Camera-type eye (tissue), 1 donor: ENCODE results near the gene PDILT. TPM values are rescaled to one million over a fixed set of nuclear protein-coding genes. Genes with fewer than 3 reads are reported as not detected.

Source experiments
- total RNA-seq: library from RNA; depleted of rRNA; stranded (reverse); fragments of >200 nt; gene quantifications from one replicate; pipeline ENCODE4 v1.2.3, GENCODE V29; 2014

The PDILT gene, protein sequence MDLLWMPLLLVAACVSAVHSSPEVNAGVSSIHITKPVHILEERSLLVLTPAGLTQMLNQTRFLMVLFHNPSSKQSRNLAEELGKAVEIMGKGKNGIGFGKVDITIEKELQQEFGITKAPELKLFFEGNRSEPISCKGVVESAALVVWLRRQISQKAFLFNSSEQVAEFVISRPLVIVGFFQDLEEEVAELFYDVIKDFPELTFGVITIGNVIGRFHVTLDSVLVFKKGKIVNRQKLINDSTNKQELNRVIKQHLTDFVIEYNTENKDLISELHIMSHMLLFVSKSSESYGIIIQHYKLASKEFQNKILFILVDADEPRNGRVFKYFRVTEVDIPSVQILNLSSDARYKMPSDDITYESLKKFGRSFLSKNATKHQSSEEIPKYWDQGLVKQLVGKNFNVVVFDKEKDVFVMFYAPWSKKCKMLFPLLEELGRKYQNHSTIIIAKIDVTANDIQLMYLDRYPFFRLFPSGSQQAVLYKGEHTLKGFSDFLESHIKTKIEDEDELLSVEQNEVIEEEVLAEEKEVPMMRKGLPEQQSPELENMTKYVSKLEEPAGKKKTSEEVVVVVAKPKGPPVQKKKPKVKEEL
- total RNA-seq, result not detected

GRCh38 chr16:20404637-20405036 lies at the start of gene PDILT:
PDILT (minus strand) TSS chr16:20404737; CDS start chr16:20399300, 5,437 bp downstream.

GRCh38 chr16:20451364-20451763 lies 46.8 kb upstream of the PDILT start, which contains the start of gene ACSM2A:
ACSM2A (plus strand) TSS chr16:20451521; CDS start chr16:20460115, 8,594 bp downstream.

DNA sequence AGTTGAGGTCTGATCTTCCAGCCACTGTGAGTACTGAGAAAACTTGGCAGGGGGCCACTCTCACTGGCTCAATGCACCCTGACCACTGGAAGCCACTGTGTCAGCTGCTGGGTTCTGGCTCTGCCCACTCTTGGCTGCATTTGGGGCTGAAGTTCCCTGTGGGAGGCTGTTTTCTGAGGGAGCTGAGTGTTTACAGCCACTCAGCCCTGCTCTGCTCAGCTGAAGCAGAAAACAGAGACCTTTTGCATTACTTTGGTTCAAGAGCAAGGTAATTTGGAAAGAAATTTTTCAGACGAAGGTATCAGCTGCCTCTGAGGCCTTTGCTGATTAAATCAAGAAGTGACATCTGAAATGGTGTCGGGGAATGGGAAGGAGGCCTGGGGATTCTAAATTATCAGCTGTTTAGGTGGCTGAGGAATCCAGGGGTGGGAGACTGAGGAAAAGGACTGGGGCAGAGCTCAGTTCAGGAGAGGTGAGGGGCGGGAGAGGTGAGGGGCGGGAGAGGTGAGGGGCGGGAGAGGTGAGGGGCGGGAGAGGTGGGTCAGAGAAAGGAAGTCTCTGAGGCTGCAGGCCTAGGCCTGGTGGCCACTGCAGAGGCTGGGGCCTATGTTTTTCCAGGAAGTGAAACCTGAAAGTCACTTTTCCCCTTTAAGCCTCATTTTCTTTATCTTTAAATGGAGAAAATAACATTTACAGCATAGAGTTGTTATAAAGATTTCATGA lies 5.0 kb upstream of the PDILT start, which contains the start of gene ACSM5:
TSS of gene ACSM5 (plus strand) at position 137 of the 723 bp plus-strand sequence. CDS start 1,951 bp downstream, outside the sequence.

GRCh38 chr16:20352615-20353014 lies 51.9 kb downstream of the PDILT start, which contains the start of gene UMOD:
UMOD (minus strand) TSS chr16:20352715; CDS start chr16:20350737, 1,978 bp downstream.

GRCh38 chr16:20327444-20328041 lies 77.0 kb downstream of the PDILT start, which contains the start of gene GP2:
GP2 (minus strand) TSS chr16:20327513; CDS start chr16:20326431, 1,082 bp downstream.

Other genes starting within 250 kb of the PDILT start
- not detected for gene GP2, start 77.2 kb downstream of the PDILT start, total RNA-seq
- not detected for gene UMOD, start 52.0 kb downstream of the PDILT start, total RNA-seq
- 0.66 TPM for gene ACSM5, start 4.8 kb upstream of the PDILT start, total RNA-seq
- not detected for gene ACSM2A, start 46.8 kb upstream of the PDILT start, total RNA-seq
- not detected for gene ACSM2B, start 171.6 kb upstream of the PDILT start, total RNA-seq